Ammon's horn (tissue), 1 donor: Measurements from ENCODE around the gene TSPAN31.
"Not testable (repeated sequence)": the region's sequence is repeated elsewhere in the genome, so short reads cannot be mapped to it uniquely, and the experiment has no call there.

ENCODE experiments used
- DNase-seq: peaks from one replicate; pipeline ENCODE4 v3.0.0-alpha.2; 2016; ENCODE audit warnings: low spot score

Gene TSPAN31, protein sequence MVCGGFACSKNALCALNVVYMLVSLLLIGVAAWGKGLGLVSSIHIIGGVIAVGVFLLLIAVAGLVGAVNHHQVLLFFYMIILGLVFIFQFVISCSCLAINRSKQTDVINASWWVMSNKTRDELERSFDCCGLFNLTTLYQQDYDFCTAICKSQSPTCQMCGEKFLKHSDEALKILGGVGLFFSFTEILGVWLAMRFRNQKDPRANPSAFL

GRCh38 chr12:57744777-57745484, at the start of gene TSPAN31:
Gene TSPAN31, plus strand, starts transcription at chr12:57745039. Its CDS starts 116 bp downstream, at chr12:57745155.
- peak; percentile 100 for DNase-seq

DNA sequence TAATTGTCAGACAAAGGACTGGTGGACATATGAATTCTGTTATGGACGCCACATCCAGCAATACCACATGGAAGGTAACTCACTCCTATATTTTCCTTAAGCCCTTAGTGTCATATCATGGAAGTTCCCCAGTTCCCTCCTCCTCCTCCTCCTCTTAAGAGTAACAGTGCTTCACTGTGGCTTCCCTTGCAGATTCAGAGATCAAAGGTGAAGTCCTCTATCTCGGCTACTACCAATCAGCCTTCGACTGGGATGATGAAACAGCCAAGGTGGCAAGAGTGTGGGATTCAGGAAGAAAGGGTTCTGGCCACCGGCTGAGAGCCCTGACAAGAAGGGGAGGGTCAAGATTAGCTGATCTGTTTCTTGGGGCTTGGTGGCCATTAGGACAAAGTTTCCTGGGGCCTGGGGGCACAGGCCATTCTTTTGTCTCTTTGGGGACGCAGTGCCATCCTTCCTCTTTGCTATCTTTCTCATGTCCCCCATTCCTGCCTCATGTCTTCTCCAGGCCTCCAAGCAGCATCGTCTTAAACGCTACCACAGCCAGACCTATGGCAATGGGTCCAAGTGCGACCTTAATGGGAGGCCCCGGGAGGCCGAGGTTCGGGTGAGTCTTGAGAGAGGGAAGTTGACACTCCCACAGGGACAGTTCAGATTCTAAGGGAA, 48.9 kb upstream of the TSPAN31 start:
- DNase-seq = no peak

DNA sequence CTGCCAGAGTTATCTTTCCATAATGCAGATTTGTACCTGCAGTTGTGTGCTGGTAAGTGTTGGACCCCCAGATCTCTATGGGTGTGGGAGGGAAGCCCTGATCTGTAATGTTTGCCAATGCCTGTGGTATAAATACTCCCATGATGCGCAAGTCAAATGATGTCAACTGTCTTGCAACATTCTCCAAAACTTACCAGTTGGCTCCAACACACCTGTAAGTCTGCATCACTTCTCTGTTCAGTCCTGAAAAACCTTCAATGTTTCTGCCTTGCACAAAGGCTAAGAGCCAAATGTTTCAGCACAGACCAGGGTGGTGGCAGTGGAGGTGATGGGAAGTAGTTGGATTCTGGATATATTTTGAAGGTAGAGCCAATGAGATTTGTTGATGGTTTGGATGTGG, 47.8 kb upstream of the TSPAN31 start:
- DNase-seq = no peak

DNA sequence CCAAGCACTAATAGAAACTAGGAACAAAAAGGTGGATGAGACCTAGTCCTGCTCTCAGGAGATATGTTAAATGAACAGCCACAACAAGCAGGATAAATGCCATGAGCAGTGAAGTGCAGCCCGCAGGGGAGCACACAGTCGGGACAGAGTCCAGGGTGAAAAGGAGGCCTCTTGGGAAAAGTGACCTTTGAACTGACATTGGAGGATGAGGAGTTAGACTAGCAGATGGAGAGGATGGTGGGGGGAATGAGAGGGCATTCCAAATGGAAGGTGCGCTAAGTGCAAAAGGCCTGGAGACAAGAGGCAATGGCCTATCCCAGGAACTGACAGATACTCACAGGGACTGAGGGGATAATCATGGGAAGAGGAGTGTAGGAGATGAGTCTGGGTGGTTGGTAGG, 46.4 kb upstream of the TSPAN31 start:
- DNase-seq = no peak

DNA sequence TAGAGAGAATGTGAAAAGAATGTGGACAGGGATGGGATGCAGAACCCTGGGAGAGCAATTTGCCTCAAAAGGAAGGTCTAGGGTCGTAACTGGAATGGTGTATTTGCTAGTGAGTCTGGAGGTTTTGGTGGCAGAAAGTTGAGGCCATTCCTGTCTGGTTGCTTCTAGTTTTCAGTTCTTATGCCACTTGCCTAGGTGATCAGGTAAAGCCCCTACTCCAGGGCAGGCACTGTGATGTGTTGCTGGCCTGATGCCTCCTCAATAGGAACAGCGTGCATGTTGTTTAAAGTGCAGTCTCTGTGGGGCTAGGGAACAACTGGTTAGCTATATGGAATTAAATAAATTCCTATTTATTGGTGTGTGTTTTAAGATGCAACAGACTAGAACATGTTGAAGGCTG, 44.5 kb upstream of the TSPAN31 start:
- DNase-seq = no peak

GRCh38 chr12:57707250-57707649, 37.6 kb upstream of the TSPAN31 start:
- no peak for DNase-seq

DNA sequence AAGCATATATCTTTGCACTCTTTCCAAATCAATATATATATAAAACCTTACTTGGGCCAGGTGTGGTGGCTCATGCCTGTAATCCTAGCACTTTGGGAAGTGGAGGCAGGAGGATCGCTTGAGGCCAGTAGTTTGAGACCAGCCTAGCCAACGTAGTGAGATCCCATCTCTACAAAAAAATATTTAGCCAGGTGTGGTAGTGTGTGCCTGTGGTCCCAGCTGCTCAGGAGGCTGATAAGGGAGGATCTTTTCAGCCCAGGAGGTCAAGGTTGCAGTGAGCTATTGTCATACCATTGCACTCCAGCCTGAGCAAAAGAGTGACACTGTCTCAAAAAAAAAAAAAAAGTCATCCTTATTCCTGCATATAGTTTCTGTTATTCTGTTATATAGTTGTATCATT, 36.5 kb upstream of the TSPAN31 start:
- DNase-seq = no peak

DNA sequence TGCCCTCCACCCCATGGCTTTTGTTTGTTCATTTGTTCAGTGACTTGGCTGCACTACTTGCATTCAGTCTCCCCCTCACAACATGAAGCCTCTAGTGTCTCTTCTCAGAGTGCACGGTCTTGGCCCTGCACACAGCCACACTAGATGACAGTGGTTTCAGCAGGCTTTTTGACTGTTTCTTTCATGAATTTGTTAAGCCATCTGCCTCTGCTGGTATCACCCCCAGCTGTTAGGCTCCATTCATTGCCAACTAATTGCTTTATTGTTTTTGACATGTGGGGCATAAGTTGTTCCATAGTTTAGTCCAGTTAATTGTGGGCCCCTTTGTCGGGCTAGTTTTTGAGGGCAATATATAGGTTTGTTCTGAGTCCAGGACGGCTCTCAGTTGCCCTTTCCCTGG, 32.1 kb upstream of the TSPAN31 start:
- DNase-seq = peak; percentile 52

- no peak for DNase-seq
Measured at GRCh38 chr12:57713209-57713608, 31.6 kb upstream of the TSPAN31 start.

DNA sequence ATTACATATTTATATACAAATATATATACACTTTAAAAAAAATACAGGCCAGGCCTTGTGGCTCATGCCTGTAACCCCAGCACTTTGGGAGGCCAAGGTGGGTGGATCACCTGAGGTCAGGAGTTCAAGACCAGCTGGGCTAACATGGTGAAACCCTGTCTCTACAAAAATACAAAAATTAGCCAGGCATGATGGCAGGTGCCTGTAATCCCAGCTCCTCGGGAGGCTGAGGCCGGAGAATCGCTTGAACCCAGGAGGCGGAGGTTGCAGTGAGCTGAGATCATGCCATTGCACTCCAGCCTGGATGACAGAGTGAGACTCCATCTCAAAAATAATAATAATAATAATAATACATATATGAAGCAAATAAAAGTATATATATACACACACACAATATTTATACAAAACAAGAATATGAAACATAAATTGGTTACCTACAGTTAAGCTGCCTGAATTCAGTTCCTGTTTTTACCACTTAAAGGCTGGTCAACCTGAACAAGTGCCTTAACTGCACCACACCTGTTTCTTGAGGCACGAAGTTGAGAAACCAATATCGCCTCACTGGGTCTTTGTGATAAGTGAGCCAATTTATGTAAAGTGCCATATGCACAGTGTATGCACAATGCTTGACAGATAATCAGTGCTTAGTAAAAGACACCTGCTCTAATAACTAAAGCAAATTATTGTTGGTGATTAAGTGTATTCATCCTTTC, 29.6 kb upstream of the TSPAN31 start:
- not testable (repeated sequence) for DNase-seq

DNA sequence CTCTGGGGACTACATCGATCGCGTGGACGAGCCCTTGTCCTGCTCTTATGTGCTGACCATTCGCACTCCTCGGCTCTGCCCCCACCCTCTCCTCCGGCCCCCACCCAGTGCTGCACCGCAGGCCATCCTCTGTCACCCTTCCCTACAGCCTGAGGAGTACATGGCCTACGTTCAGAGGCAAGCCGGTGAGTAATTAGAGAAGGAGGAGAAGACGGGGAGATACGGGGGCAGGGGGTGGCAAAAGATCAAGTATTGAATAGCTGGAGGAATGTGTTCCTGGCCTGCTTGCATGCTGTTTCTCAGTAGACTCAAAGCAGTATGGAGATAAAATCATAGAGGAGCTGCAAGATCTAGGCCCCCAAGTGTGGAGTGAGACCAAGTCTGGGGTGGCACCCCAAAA, 29.1 kb upstream of the TSPAN31 start:
- DNase-seq = no peak

DNA sequence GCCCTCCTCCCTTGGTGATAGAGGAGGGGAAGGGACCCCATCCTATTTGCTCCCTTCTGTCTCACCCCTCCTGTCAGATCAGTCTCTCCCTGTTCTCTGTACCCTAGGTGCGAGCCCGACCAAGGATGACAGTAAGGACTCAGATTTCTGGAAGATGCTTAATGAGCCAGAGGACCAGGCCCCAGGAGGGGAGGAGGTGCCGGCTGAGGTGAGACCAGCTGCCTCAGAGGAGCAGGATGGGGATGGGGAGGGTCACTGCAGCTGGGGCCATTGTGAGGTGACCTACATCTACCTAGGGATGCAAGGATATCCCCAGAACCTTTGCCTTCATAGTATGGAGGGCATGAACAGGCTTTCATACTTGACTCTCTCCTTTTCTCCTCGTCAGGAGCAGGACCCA, 28.5 kb upstream of the TSPAN31 start:
- DNase-seq = no peak

DNA sequence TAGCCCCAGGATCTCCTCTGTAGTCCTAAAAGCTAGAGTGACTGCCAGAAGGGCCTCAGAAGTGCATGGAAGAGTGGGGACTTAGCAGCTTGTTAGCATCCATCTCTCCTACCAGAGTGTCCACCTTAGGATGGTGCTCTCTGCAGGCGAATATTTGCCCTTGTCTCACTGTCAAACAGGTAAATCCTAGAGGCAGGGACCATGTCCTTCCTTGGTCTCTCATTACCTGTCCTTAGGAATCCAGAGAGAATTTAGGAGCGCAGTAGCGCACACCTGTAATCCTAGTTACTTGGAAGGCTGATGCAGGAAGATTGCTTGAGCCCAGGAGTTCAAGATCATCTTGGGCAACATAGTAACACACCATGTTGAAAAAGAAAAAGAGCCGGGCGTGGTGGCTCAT, 27.7 kb upstream of the TSPAN31 start:
- peak; percentile 1 for DNase-seq

DNA sequence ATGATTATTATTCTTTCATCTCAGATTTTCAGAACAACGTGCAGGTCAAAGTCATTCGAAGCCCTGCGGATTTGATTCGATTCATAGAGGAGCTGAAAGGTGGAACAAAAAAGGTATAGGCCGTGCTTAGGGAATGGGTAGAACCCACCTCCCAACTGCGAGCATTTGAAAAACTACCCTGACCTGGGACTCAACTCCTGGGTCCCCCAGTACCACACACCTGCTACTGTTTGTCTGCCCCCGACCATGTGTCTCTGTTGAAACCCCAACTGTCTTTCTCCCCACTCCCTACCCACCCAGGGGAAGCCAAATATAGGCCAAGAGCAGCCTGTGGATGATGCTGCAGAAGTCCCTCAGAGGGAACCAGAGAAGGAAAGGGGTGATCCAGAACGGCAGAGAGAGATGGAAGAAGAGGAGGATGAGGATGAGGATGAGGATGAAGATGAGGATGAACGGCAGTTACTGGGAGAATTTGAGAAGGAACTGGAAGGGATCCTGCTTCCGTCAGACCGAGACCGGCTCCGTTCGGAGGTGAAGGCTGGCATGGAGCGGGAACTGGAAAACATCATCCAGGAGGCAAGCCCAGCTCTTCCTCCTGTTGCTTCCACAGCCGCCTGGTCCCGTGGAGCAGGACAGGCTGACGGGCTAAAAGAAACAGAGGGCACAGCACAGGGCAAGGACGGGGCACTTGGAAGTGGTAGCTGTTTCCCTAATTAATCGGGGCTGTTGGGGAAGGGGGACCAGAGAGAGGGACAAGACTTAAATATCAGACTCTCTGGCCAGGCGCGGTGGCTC, 26.8 kb upstream of the TSPAN31 start:
- peak; percentile 3 for DNase-seq

DNA sequence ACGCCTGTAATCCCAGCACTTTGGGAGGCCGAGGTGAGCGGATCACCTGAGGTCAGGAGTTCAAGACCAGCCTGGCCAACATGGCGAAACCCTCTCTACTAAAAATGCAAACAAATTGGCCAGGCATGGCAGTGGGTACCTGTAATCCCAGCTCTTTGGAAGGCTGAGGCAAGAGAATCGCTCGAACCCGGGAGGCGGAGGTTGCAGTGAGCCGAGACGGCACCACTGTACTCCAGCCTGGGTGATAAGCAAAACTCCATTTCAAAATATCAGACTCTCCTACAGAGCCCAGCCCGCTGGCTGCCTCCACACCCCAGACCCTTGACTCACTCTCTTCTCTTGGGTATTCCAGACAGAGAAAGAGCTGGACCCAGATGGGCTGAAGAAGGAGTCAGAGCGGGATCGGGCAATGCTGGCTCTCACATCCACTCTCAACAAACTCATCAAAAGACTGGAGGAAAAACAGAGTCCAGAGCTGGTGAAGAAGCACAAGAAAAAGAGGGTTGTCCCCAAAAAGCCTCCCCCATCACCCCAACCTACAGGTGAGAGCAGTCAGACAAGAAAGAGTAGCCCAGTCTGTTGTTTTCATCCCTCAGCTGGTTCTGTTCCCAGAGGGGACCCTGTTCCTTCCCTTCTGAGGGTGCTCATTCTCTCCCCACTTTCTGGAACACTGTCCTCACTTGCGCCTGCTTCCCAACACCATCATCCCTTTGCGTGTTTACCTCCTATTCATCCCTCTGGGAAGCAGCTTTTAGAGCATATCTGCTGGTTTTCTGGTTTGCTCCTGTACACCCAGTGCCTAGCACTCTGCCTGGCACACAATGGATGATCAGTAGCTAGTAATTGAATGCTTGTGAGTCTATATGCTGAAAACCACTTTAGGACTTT, 26.0 kb upstream of the TSPAN31 start:
- no peak for DNase-seq

- no peak for DNase-seq
Measured at GRCh38 chr12:57719777-57720605, 24.8 kb upstream of the TSPAN31 start.

GRCh38 chr12:57720606-57721595, 23.9 kb upstream of the TSPAN31 start:
- peak; percentile 2 for DNase-seq

GRCh38 chr12:57721846-57722608, 22.8 kb upstream of the TSPAN31 start:
- peak; percentile 1 for DNase-seq
